Measurements from ENCODE around the gene SRSF3. TPM values are rescaled to one million over a fixed set of nuclear protein-coding genes. Genes with fewer than 3 reads are reported as not detected.
"Not testable (repeated sequence)": the region's sequence is repeated elsewhere in the genome, so short reads cannot be mapped to it uniquely, and the experiment has no call there.

The SRSF3 gene
- total RNA-seq, 2 experiments from 2014 or later: 316 to 539 TPM

DNA sequence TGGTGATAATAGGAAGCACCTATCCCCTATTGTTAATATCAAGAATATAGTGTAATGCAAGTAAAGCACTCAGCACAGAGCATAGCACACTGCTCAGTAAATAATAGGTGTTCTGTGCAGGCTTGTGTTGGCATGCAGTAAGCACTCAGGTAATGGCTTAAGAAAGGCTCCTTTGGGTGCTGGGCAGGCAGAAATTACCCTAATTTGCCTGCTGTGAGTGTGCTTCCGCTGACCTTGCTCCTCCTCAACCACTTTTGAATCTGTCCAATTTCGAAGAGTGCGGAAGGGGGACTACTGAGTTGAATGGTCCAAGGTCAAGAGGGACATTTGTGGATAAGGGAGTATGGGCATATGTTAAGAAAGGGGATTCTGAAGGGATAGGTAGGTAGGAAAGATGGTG lies 15.4 kb downstream of the SRSF3 start:
- Histone ChIP-seq H4K20me1 (ENCODE audit: insufficient read depth, low read length) (peaks cover 20% of the 10 kb centered on the region; the same call in 1 of the 2 replicates), H3K36me3 (ENCODE audit: insufficient read depth, low read length) (peaks cover 90% of the 10 kb centered on the region)
- no peak for DNase-seq (ENCODE audit: low spot score)

DNA sequence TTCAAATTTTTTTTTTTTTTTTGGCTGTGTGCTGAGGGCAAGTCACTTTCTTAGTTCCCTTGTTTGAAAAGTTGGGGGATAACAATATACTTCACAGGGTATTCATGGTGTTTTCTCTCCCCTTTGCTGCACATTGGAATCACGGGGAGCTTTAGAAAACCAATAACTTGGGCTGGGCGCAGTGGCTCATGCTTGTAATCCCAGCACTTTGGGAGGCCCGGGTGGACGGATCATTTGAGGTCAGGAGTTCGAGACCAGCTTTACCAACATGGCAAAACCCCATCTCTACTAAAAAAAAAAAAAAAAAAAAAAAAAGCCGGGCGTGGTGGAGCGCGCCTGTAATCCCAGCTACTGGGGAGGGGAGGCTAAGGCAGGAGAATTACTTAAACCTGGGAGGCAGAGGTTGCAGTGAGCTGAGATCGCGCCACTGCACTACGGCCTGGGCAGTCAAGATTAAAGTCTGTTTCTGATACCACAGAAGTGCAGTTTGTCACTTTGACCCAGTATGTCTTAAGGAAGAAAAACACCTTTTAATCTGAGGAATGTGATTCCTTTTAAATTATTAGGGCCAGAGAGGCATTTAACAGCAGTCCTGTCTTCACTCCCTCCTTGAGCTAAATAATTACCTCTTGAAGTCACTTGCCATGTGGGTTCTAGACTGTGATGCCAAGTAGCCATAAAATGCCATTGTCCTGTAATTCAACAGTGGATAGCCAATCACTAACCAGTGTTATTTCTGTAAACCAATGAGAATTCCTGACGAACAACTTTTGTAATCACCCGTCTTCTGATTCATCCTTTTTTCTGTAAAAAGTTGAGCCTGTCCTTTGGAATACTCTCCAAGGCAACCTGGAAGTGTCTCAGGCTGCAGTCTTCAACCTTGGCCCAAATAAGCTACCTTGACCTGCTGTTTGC lies 16.1 kb downstream of the SRSF3 start:
- TF ChIP-seq EZH2phosphoT487 (IDR thresholded peaks at IDR 0.05; ENCODE audit: borderline replicate concordance, low read depth, low read length): no peak
- TF ChIP-seq, protein P1, sequence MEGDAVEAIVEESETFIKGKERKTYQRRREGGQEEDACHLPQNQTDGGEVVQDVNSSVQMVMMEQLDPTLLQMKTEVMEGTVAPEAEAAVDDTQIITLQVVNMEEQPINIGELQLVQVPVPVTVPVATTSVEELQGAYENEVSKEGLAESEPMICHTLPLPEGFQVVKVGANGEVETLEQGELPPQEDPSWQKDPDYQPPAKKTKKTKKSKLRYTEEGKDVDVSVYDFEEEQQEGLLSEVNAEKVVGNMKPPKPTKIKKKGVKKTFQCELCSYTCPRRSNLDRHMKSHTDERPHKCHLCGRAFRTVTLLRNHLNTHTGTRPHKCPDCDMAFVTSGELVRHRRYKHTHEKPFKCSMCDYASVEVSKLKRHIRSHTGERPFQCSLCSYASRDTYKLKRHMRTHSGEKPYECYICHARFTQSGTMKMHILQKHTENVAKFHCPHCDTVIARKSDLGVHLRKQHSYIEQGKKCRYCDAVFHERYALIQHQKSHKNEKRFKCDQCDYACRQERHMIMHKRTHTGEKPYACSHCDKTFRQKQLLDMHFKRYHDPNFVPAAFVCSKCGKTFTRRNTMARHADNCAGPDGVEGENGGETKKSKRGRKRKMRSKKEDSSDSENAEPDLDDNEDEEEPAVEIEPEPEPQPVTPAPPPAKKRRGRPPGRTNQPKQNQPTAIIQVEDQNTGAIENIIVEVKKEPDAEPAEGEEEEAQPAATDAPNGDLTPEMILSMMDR (conservative IDR thresholded peaks at IDR 0.05; ENCODE audit: low read length): no peak
- no TSS peak for BruUV-seq (replicated peaks)
- H3K4me1 ChIP-seq (ENCODE audit: insufficient read depth, low read length, poor library complexity, severe bottlenecking): peaks cover 6% of the 10 kb centered on the region
- no peak overlapping the region for H3K27ac ChIP-seq (ENCODE audit: low read depth, low read length, poor library complexity, severe bottlenecking)
- intact Hi-C loops (cut with micrococcal nuclease; ENCODE audit: unreplicated experiment): no loop called here
- peaks cover 13% of the 10 kb centered on the region; the same call in 1 of the 2 replicates for H4K20me1 ChIP-seq (ENCODE audit: insufficient read depth, low read length)
- peaks cover 6% of the 10 kb centered on the region; the same call in 1 of the 2 replicates for H3K79me2 ChIP-seq (ENCODE audit: insufficient read depth, low read depth, low read length)
- ChIA-PET CTCF (ENCODE audit: unreplicated experiment) (no interaction called here), POLR2A (interaction anchor here (0.6 to 0.7 kb wide), 3 partner anchors 10 to 145 kb away, joined by 3 to 4 read pairs (median 3); no protein-coding TSS in a partner anchor)
- DNase-seq (ENCODE audit: low spot score): no peak
- no peaks in the 10 kb centered on the region for H3K9me2 ChIP-seq (ENCODE audit: insufficient read depth, low read length)
- H3K9me3 ChIP-seq (ENCODE audit: low read length): no peaks in the 10 kb centered on the region
- H2AFZ ChIP-seq (ENCODE audit: low read length): no peak overlapping the region
- H3K4me3 ChIP-seq (ENCODE audit: low read depth, low read length, poor library complexity, severe bottlenecking): no peak overlapping the region
- peaks cover 84% of the 10 kb centered on the region for H3K36me3 ChIP-seq (ENCODE audit: insufficient read depth, low read length)
- no peak overlapping the region for H3K4me2 ChIP-seq (ENCODE audit: low read length)

More for the DNA sequence above, 15.4 kb downstream of the SRSF3 start:
- no peak overlapping the region for H3K27ac ChIP-seq (ENCODE audit: low read depth, low read length, poor library complexity, severe bottlenecking)
- H3K4me1 ChIP-seq (ENCODE audit: insufficient read depth, low read length, poor library complexity, severe bottlenecking): peaks cover under 1% of the 10 kb centered on the region
- no peaks in the 10 kb centered on the region for H3K9me2 ChIP-seq (ENCODE audit: insufficient read depth, low read length)
- no TSS peak for BruUV-seq (replicated peaks)
- intact Hi-C loops (cut with micrococcal nuclease; ENCODE audit: unreplicated experiment): no loop called here
- no peak overlapping the region for H3K4me3 ChIP-seq (ENCODE audit: low read depth, low read length, poor library complexity, severe bottlenecking)
- H3K4me2 ChIP-seq (ENCODE audit: low read length): no peak overlapping the region
- TF ChIP-seq, protein P1 (conservative IDR thresholded peaks at IDR 0.05; ENCODE audit: low read length): no peak
- H3K9me3 ChIP-seq (ENCODE audit: low read length): no peaks in the 10 kb centered on the region
- ChIA-PET POLR2A (interaction anchor here (1.0 kb wide), 1 partner anchor 23 kb away, joined by 3 read pairs; no protein-coding TSS in a partner anchor), CTCF (ENCODE audit: unreplicated experiment) (no interaction called here)
- H2AFZ ChIP-seq (ENCODE audit: low read length): no peak overlapping the region
- H3K79me2 ChIP-seq (ENCODE audit: insufficient read depth, low read depth, low read length): peaks cover 13% of the 10 kb centered on the region; the same call in 1 of the 2 replicates

DNA sequence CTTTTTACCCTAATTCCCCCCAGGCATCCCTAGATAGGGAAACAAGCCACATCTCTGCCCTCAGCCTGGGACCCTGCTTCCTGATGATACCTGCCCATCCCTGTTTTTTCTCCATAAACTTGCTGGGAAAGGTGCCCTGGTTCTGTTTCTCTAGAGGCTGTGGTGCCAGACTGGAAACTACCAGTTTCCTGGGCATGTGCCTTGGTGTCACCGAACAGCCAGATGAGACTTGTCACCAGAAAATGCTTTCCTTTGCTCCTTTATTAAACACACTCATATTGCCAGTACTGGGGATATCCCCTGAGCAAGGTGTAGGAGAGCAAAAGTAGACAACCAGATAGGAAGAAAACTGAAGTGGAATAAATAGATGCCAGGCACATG lies 16.8 kb downstream of the SRSF3 start:
- no peak for TF ChIP-seq EZH2phosphoT487 (IDR thresholded peaks at IDR 0.05; ENCODE audit: borderline replicate concordance, low read depth, low read length)
- TF ChIP-seq, protein P1 (conservative IDR thresholded peaks at IDR 0.05; ENCODE audit: low read length): no peak
- Histone ChIP-seq H3K4me1 (ENCODE audit: insufficient read depth, low read length, poor library complexity, severe bottlenecking) (peaks cover 6% of the 10 kb centered on the region), H3K4me3 (ENCODE audit: low read depth, low read length, poor library complexity, severe bottlenecking) (no peak overlapping the region), H3K36me3 (ENCODE audit: insufficient read depth, low read length) (peaks cover 80% of the 10 kb centered on the region), H2AFZ (ENCODE audit: low read length) (no peak overlapping the region), H4K20me1 (ENCODE audit: insufficient read depth, low read length) (peaks cover 7% of the 10 kb centered on the region; the same call in 1 of the 2 replicates), H3K4me2 (ENCODE audit: low read length) (no peak overlapping the region), H3K9me2 (ENCODE audit: insufficient read depth, low read length) (no peaks in the 10 kb centered on the region), H3K79me2 (ENCODE audit: insufficient read depth, low read depth, low read length) (no peaks in the 10 kb centered on the region), H3K27ac (ENCODE audit: low read depth, low read length, poor library complexity, severe bottlenecking) (no peak overlapping the region), H3K9me3 (ENCODE audit: low read length) (no peaks in the 10 kb centered on the region)
- CTCF ChIA-PET (ENCODE audit: unreplicated experiment): interaction anchor here (0.6 kb wide), 1 partner anchor 74 kb away, joined by 3 read pairs; no protein-coding TSS in a partner anchor
- no peak for DNase-seq (ENCODE audit: low spot score)
- intact Hi-C loops (cut with micrococcal nuclease; ENCODE audit: unreplicated experiment): no loop called here
- BruUV-seq (replicated peaks): no TSS peak
- POLR2A ChIA-PET: interaction anchor here (0.6 to 0.7 kb wide), 2 partner anchors 108 to 144 kb away, joined by 3 read pairs; no protein-coding TSS in a partner anchor

DNA sequence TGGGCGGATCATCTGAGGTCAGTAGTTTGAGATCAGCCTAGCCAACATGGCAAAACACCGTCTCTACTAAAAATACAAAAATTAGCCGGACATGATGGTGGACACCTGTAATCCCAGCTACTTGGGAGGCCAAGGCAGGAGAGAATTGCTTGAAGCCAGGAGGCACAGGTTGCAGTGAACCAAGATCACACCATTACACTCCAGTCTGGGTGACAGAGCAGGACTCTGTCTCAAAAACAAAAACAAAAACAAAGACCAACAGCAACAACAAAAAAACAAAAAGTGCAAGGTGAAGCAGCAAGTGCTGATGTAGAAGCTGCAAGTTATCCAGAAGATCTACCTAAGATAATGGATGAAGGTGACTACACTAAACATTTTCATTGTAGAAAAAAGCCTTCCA lies 17.5 kb downstream of the SRSF3 start:
- H4K20me1 ChIP-seq (ENCODE audit: insufficient read depth, low read length); H3K4me2 ChIP-seq (ENCODE audit: low read length); H3K9me2 ChIP-seq (ENCODE audit: insufficient read depth, low read length); H3K4me1 ChIP-seq (ENCODE audit: insufficient read depth, low read length, poor library complexity, severe bottlenecking); H3K27ac ChIP-seq (ENCODE audit: low read depth, low read length, poor library complexity, severe bottlenecking); intact Hi-C loops (cut with micrococcal nuclease; ENCODE audit: unreplicated experiment); H3K4me3 ChIP-seq (ENCODE audit: low read depth, low read length, poor library complexity, severe bottlenecking); H3K79me2 ChIP-seq (ENCODE audit: insufficient read depth, low read depth, low read length); H3K9me3 ChIP-seq (ENCODE audit: low read length); H2AFZ ChIP-seq (ENCODE audit: low read length); DNase-seq (ENCODE audit: low spot score); BruUV-seq (replicated peaks): not testable (repeated sequence)
- peaks cover 73% of the 10 kb centered on the region for H3K36me3 ChIP-seq (ENCODE audit: insufficient read depth, low read length)
- CTCF ChIA-PET (ENCODE audit: unreplicated experiment): interaction anchor here (0.6 kb wide), 1 partner anchor 73 kb away, joined by 3 read pairs; no protein-coding TSS in a partner anchor
- POLR2A ChIA-PET: interaction anchor here (0.6 kb wide), 2 partner anchors 94 to 354 kb away, joined by 3 to 4 read pairs; no protein-coding TSS in a partner anchor

All from OCI-LY7 (cell line).